ENCODE measurements around the gene PLXNA4. TPM values are rescaled to one million over a fixed set of nuclear protein-coding genes. Genes with fewer than 3 reads are reported as not detected.

The PLXNA4 gene
- total and polyA plus RNA-seq, 2 donors from 2014 or later = 0.17 to 3.5 TPM

DNA sequence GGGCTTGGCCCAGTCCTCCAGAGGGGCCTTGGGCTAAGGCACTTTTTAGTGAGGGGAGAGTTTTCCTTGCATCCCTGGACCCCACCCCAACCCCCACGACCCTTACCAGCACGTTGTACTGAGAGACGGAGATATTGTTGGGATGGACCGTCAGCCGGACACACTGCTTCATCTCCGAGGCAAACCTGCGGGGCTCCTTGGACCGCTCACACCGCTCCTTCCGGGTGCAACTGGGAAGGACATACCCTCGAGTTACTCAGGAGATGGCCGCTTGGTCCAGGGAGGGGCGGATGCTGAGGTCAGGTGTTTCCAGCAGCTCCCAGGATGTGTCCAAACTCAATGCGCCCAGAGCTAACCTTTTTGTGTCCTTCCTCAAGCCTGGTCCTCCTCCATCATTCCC is 348.0 kb downstream of the PLXNA4 start:
- Histone ChIP-seq H3K4me1 (ENCODE audit: control insufficient read depth in 2 of 3, insufficient read depth in 2 of 3, low read depth in 1 of 3, low read length in 3 of 3) (peaks cover 0 to 7% (median 4%) of the 10 kb centered on the region in 3 donors), H3K9ac (ENCODE audit: low read length in 3 of 3) (no peak overlapping the region), H3K9me3 (ENCODE audit: control insufficient read depth in 2 of 3, insufficient read depth in 1 of 3, low read length in 3 of 3) (no peaks in the 10 kb centered on the region), H3K4me3 (ENCODE audit: low read length in 3 of 3) (no peak overlapping the region), H3K36me3 (ENCODE audit: control insufficient read depth in 2 of 3, insufficient read depth in 3 of 3, low read length in 3 of 3) (no peaks in the 10 kb centered on the region), H3K27me3 (ENCODE audit: control insufficient read depth, insufficient read depth, low read length) (no peaks in the 10 kb centered on the region), H3K27ac (ENCODE audit: low read depth in 2 of 2, low read length in 2 of 2) (no peak overlapping the region)
- TF ChIP-seq, protein P1, sequence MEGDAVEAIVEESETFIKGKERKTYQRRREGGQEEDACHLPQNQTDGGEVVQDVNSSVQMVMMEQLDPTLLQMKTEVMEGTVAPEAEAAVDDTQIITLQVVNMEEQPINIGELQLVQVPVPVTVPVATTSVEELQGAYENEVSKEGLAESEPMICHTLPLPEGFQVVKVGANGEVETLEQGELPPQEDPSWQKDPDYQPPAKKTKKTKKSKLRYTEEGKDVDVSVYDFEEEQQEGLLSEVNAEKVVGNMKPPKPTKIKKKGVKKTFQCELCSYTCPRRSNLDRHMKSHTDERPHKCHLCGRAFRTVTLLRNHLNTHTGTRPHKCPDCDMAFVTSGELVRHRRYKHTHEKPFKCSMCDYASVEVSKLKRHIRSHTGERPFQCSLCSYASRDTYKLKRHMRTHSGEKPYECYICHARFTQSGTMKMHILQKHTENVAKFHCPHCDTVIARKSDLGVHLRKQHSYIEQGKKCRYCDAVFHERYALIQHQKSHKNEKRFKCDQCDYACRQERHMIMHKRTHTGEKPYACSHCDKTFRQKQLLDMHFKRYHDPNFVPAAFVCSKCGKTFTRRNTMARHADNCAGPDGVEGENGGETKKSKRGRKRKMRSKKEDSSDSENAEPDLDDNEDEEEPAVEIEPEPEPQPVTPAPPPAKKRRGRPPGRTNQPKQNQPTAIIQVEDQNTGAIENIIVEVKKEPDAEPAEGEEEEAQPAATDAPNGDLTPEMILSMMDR (IDR thresholded peaks at IDR 0.05; ENCODE audit: borderline replicate concordance, extremely low read depth, insufficient read depth) = no peak
- intact Hi-C loops (cut with DNase I) = no loop called here
- FAIRE-seq (no peak), DNase-seq (no peak)

DNA sequence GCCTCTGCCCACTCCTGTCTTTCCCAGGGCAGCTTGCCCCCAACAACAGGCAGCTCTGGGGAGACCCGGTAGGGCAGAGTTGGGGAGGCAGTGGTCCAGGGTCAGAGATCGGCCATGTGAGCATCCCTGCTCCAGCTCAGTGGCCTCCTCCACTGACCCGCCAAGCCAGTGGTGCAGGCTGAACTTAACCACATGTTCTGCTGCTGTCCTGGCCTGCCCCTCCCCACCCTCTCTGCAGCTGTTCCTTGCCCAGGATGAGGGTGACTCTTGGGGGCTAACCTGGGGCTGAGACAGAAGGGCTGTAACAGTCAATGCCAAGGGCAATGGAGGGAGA is 349.3 kb downstream of the PLXNA4 start:
- H3K4me3 ChIP-seq (ENCODE audit: low read length in 3 of 3) = no peak overlapping the region
- H3K27me3 ChIP-seq (ENCODE audit: control insufficient read depth, insufficient read depth, low read length) = no peaks in the 10 kb centered on the region
- no peak overlapping the region for H3K27ac ChIP-seq (ENCODE audit: low read depth in 2 of 2, low read length in 2 of 2)
- H3K9me3 ChIP-seq (ENCODE audit: control insufficient read depth in 2 of 3, insufficient read depth in 1 of 3, low read length in 3 of 3) = no peaks in the 10 kb centered on the region
- FAIRE-seq = no peak
- no peaks in the 10 kb centered on the region for H3K36me3 ChIP-seq (ENCODE audit: control insufficient read depth in 2 of 3, insufficient read depth in 3 of 3, low read length in 3 of 3)
- no peak overlapping the region for H3K9ac ChIP-seq (ENCODE audit: low read length in 3 of 3)
- DNase-seq = no peak
- TF ChIP-seq, protein P1 (IDR thresholded peaks at IDR 0.05; ENCODE audit: borderline replicate concordance, extremely low read depth, insufficient read depth) = no peak
- no peaks in the 10 kb centered on the region for H3K4me1 ChIP-seq (ENCODE audit: control insufficient read depth in 2 of 3, insufficient read depth in 2 of 3, low read depth in 1 of 3, low read length in 3 of 3)
- intact Hi-C loops (cut with DNase I) = no loop called here

DNA sequence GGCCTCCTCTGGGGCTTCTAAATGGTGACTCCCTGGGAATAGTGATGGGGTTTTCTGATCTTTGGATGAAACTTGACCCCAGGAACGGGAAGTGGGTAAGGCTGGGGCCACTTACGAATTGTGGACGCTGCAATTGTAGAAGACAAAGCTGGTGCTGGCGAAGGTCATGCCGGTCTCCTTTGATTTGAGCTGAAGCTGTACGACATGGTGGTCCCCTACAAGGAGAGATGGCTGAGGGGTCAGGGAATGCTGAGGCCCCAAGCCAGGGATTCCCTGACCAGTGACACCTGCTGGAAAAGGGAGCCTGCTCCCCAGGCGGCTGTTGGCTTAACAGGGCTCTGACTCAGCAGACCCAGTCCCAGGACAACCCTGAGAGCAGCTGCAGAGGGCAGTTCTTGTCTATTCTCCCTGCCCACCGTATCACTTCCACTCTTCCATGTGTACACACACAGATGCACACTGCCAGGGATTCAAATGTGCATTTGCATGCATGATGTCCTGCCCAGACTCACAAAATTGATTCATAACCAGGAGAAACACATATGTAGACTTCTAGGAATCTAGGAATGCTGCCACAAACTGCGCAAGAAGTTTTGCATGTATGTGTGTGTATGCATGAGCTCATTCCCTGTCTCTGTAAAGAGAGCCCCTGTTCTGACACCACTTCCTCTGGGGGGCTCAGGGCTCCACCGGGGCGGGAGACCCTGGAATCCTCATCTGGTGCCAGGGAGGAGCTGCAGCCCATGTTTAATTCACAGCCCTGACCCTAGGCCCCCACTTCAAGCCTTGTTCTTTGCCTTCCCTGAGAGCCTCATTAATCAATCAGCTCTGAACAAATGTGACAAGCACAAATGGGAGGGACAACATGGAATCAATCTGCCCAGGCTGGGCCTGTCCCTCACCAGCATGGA is 350.0 kb downstream of the PLXNA4 start:
- Histone ChIP-seq H3K4me3 (ENCODE audit: low read length in 3 of 3) (no peak overlapping the region), H3K27ac (ENCODE audit: low read depth in 2 of 2, low read length in 2 of 2) (no peak overlapping the region), H3K9me3 (ENCODE audit: control insufficient read depth in 2 of 3, insufficient read depth in 1 of 3, low read length in 3 of 3) (no peaks in the 10 kb centered on the region), H3K27me3 (ENCODE audit: control insufficient read depth, insufficient read depth, low read length) (no peaks in the 10 kb centered on the region), H3K9ac (ENCODE audit: low read length in 3 of 3) (no peak overlapping the region), H3K36me3 (ENCODE audit: control insufficient read depth in 2 of 3, insufficient read depth in 3 of 3, low read length in 3 of 3) (no peaks in the 10 kb centered on the region), H3K4me1 (ENCODE audit: control insufficient read depth in 2 of 3, insufficient read depth in 2 of 3, low read depth in 1 of 3, low read length in 3 of 3) (no peaks in the 10 kb centered on the region)
- intact Hi-C loops (cut with DNase I) = no loop called here
- TF ChIP-seq, protein P1 (IDR thresholded peaks at IDR 0.05; ENCODE audit: borderline replicate concordance, extremely low read depth, insufficient read depth) = no peak
- DNase-seq (no peak), FAIRE-seq (no peak)
